HEK293 (cell line): ENCODE results near the gene CFAP97.
"Not testable (repeated sequence)": the region's sequence is repeated elsewhere in the genome, so short reads cannot be mapped to it uniquely, and the experiment has no call there.

Experiments
- CTCF ChIA-PET: fragments of 350-600 bp; formaldehyde crosslinking; extraction: SDS; loops from one replicate; lab custom pipeline; 2021; ENCODE audit warnings: antibody characterized with exemption; lab: Yijun Ruan, JAX
- POLR2A ChIA-PET: fragments of 300-600 bp; formaldehyde crosslinking; extraction: SDS; loops from one replicate; lab custom pipeline; 2020; ENCODE audit warnings: antibody characterized with exemption, inconsistent platforms; lab: Yijun Ruan, JAX
- H3K27ac ChIP-seq: fragments of 200-500 bp; sonication (Bioruptor generic); 2 replicates; pipeline ENCODE4 v1.5.1; 2014; ENCODE audit warnings: low read depth, low read length, control low read depth, inconsistent platforms; ENCODE audit errors: extremely low read depth
- H3K36me3 ChIP-seq, 2 experiments: fragments of 200-500 bp in 1 of 2; sonication (Bioruptor generic) in 1 of 2; 1 replicate in 1 of 2; 2 replicates in 1 of 2; pipeline ENCODE4 v1.5.1; 2014 to 2017; ENCODE audit warnings: inconsistent platforms in 2 of 2, low read length in 2 of 2; ENCODE audit not compliant: control insufficient read depth in 2 of 2, insufficient read depth in 1 of 2
- H3K4me1 ChIP-seq: fragments of 200-500 bp; sonication (Bioruptor generic); 2 replicates; pipeline ENCODE4 v1.5.1; 2014; ENCODE audit warnings: mild to moderate bottlenecking, low read length, inconsistent platforms; ENCODE audit not compliant: control insufficient read depth, insufficient read depth
- H3K4me3 ChIP-seq: 2 replicates; pipeline ENCODE4 v1.5.1; 2011; ENCODE audit warnings: low read depth, mild to moderate bottlenecking, control low read depth, low read length, moderate library complexity
- H3K9me3 ChIP-seq: fragments of 200-500 bp; sonication (Bioruptor generic); 2 replicates; pipeline ENCODE4 v1.5.1; 2014; ENCODE audit warnings: low read depth, low read length, inconsistent platforms; ENCODE audit not compliant: control insufficient read depth, insufficient read depth
- EGR2 ChIP-seq: fragments of 450-650 bp; formaldehyde crosslinking; IDR thresholded peaks from 2 replicates; pipeline ENCODE4 v1.5.1; 2016; ENCODE audit warnings: low read depth, missing biosample characterization, missing genetic modification characterization
- GLIS2 ChIP-seq: fragments of 450-650 bp; formaldehyde crosslinking; IDR thresholded peaks from 2 replicates; pipeline ENCODE4 v1.5.1; 2016; ENCODE audit warnings: missing biosample characterization, missing genetic modification characterization
- ZBTB6 ChIP-seq: fragments of 450-650 bp; formaldehyde crosslinking; IDR thresholded peaks from 2 replicates; pipeline ENCODE4 v1.5.1; 2017; ENCODE audit warnings: missing biosample characterization, missing genetic modification characterization
- ZFHX2 ChIP-seq: fragments of 450-650 bp; formaldehyde crosslinking; conservative IDR thresholded peaks from 2 replicates; pipeline ENCODE4 v1.5.1; 2016; ENCODE audit warnings: missing biosample characterization, missing genetic modification characterization
- ZNF174 ChIP-seq: fragments of 450-650 bp; formaldehyde crosslinking; IDR thresholded peaks from 2 replicates; pipeline ENCODE4 v1.5.0; 2017; ENCODE audit warnings: missing biosample characterization, mild to moderate bottlenecking, missing genetic modification characterization
- ZNF223 ChIP-seq: fragments of 450-650 bp; formaldehyde crosslinking; IDR thresholded peaks from 2 replicates; pipeline ENCODE4 v1.5.1; 2016; ENCODE audit warnings: missing biosample characterization, missing genetic modification characterization
- ZNF335 ChIP-seq: fragments of 450-650 bp; formaldehyde crosslinking; conservative IDR thresholded peaks from 2 replicates; pipeline ENCODE4 v1.5.1; 2016; ENCODE audit warnings: missing biosample characterization, missing genetic modification characterization
- ZNF398 ChIP-seq: fragments of 450-650 bp; formaldehyde crosslinking; IDR thresholded peaks from 2 replicates; pipeline ENCODE4 v1.5.1; 2017; ENCODE audit warnings: missing biosample characterization, missing genetic modification characterization
- ZNF501 ChIP-seq: fragments of 450-650 bp; formaldehyde crosslinking; IDR thresholded peaks from 2 replicates; pipeline ENCODE4 v1.5.1; 2016; ENCODE audit warnings: missing biosample characterization, missing genetic modification characterization
- ZNF555 ChIP-seq: fragments of 450-650 bp; formaldehyde crosslinking; conservative IDR thresholded peaks from 2 replicates; pipeline ENCODE4 v1.5.1; 2017; ENCODE audit warnings: missing biosample characterization, mild to moderate bottlenecking, missing genetic modification characterization, inconsistent platforms
- ZNF660 ChIP-seq: fragments of 450-650 bp; IDR thresholded peaks from 2 replicates; pipeline ENCODE4 v1.5.1; 2018; ENCODE audit warnings: missing biosample characterization, mild to moderate bottlenecking, missing genetic modification characterization
- ZNF843 ChIP-seq: fragments of 450-650 bp; formaldehyde crosslinking; IDR thresholded peaks from 2 replicates; pipeline ENCODE4 v1.5.1; 2016; ENCODE audit warnings: missing biosample characterization, missing genetic modification characterization
- TF ChIP-seq, protein P1 (sequence below): fragments of 450-650 bp; formaldehyde crosslinking; IDR thresholded peaks from 2 replicates; pipeline ENCODE4 v1.5.1; 2016; ENCODE audit warnings: missing biosample characterization, missing genetic modification characterization

The CFAP97 gene

DNA sequence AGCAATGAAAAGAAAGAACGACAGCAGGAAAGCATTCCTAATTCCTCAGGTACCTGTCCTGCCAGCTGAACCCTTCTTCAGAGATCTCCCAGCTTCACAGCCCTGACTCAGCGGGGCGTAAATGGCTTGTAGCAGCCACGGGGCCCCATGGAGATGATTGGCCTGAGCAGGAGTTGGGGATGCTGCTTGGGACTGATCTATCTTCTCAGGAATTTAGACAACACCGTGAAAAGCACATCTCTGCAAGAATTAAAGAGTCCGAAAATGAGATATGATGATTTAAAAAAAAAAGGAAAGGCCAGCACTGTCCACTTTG lies 83.2 kb downstream of the CFAP97 start:
- Histone ChIP-seq H3K27ac (no peak overlapping the region), H3K4me3 (no peak overlapping the region), H3K4me1 (peaks cover 6% of the 10 kb centered on the region), H3K36me3 (no peaks in the 10 kb centered on the region), H3K9me3 (no peaks in the 10 kb centered on the region)
- TF ChIP-seq ZNF174, result no peak
- no peak for TF ChIP-seq ZNF501 (tag by site-specific recombination)
- no peak for TF ChIP-seq ZNF660 (tag by site-specific recombination)
- ChIA-PET POLR2A (no interaction called here), CTCF (no interaction called here)

DNA sequence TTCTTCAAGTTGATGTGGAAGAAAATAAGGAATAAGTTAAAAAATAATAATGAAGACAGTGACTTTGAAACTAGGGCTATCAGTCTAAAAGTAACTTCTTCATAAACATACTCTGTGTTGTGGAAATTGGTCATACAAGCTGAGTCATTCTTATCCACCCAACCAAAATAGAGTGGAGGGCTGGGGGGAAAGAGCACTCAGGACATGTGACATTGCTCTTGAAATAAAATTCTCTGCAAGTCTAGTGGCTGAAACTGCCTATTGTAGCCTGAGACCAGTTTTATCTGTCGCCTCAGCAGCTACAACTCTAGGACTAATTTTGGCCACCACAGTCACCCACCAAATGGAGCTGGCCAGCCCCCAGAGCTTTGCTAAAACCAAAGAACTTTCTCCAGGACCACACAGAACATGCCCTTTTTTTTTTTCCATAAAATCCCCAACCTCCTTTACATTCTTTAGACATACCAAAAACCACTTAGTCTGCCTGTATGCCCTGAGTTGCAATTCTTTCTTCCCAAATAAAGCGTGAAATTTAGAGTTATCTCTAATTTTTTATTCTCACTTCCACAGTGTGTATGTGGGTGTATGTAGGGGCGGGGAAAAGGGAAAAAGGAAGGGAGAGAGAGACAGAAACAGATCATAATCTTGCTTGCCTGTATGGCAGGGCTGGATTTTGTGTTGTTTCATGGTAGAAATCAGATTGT lies 83.7 kb downstream of the CFAP97 start:
- ChIA-PET POLR2A (no interaction called here), CTCF (interaction anchor here (0.7 kb wide), 1 partner anchor 17 kb away, joined by 3 read pairs; no protein-coding TSS in a partner anchor)
- no peak overlapping the region for H3K27ac ChIP-seq
- peaks cover 6% of the 10 kb centered on the region for H3K4me1 ChIP-seq
- TF ChIP-seq ZNF398 (tag by site-specific recombination) (peak; percentile 22; the same call in 1 of the 2 replicates), ZNF660 (tag by site-specific recombination) (peak; percentile 30; the same call in 1 of the 2 replicates), ZNF223 (tag by site-specific recombination) (no peak), ZNF335 (0 out of 2 replicates have a peak, but pooled peaks have one; percentile 22), ZBTB6 (tag by site-specific recombination) (no peak), ZNF555 (tag by site-specific recombination) (no peak), EGR2 (tag by site-specific recombination) (peak; percentile 40; the same call in 1 of the 2 replicates), ZFHX2 (tag by site-specific recombination) (peak; percentile 52), ZNF843 (tag by site-specific recombination) (no peak), GLIS2 (no peak)
- TF ChIP-seq, protein P1, sequence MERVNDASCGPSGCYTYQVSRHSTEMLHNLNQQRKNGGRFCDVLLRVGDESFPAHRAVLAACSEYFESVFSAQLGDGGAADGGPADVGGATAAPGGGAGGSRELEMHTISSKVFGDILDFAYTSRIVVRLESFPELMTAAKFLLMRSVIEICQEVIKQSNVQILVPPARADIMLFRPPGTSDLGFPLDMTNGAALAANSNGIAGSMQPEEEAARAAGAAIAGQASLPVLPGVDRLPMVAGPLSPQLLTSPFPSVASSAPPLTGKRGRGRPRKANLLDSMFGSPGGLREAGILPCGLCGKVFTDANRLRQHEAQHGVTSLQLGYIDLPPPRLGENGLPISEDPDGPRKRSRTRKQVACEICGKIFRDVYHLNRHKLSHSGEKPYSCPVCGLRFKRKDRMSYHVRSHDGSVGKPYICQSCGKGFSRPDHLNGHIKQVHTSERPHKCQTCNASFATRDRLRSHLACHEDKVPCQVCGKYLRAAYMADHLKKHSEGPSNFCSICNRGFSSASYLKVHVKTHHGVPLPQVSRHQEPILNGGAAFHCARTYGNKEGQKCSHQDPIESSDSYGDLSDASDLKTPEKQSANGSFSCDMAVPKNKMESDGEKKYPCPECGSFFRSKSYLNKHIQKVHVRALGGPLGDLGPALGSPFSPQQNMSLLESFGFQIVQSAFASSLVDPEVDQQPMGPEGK (tag by site-specific recombination), result 0 out of 2 replicates have a peak, but pooled peaks have one; percentile 28
- no peak overlapping the region for H3K4me3 ChIP-seq
- no peaks in the 10 kb centered on the region for H3K9me3 ChIP-seq
- H3K36me3 ChIP-seq, result no peaks in the 10 kb centered on the region

GRCh38 chr4:185119467-185119866 lies 84.3 kb downstream of the CFAP97 start:
- POLR2A ChIA-PET, H3K4me3 ChIP-seq, H3K27ac ChIP-seq, H3K36me3 ChIP-seq, H3K9me3 ChIP-seq, H3K4me1 ChIP-seq: not testable (repeated sequence)
- CTCF ChIA-PET, result interaction anchor here (0.7 kb wide), 1 partner anchor 18 kb away, joined by 3 read pairs; no protein-coding TSS in a partner anchor
